ENCODE measurements around the gene HPS4.
A peak's percentile ranks its signal among the peaks of the same experiment; 100 is the strongest.

The HPS4 gene

DNA sequence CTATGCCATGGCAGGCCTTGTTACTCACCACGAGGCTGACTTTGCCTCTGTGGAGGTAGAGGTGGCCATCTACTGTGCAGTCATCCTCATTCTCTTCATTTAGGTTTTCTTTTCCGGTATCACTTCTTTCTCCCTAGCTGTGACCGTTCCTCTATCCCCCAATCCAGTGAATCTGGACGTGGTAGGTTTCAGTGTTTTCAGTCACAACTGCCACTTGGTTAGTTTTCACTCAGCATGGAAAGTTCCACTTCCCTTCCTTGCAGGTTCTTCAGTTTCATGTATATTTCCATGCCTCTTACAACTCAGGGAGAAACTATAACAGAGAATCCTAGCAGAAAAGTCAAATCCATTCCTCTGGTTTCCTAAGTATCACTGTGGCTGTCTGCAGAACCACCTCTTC, 1.9 kb downstream of the HPS4 start:
- in situ Hi-C loops (cut with MboI; ENCODE audit: low pct_unique_long_range_greater_than_20kb, low sequenced_read_pairs, unreplicated experiment): no loop called here
- peak; percentile 24 for DNase-seq (ENCODE audit: low spot score)
- TF ChIP-seq, protein P1, sequence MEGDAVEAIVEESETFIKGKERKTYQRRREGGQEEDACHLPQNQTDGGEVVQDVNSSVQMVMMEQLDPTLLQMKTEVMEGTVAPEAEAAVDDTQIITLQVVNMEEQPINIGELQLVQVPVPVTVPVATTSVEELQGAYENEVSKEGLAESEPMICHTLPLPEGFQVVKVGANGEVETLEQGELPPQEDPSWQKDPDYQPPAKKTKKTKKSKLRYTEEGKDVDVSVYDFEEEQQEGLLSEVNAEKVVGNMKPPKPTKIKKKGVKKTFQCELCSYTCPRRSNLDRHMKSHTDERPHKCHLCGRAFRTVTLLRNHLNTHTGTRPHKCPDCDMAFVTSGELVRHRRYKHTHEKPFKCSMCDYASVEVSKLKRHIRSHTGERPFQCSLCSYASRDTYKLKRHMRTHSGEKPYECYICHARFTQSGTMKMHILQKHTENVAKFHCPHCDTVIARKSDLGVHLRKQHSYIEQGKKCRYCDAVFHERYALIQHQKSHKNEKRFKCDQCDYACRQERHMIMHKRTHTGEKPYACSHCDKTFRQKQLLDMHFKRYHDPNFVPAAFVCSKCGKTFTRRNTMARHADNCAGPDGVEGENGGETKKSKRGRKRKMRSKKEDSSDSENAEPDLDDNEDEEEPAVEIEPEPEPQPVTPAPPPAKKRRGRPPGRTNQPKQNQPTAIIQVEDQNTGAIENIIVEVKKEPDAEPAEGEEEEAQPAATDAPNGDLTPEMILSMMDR (IDR thresholded peaks at IDR 0.05; ENCODE audit: extremely low read depth, insufficient read depth, missing control alignments): no peak

DNA sequence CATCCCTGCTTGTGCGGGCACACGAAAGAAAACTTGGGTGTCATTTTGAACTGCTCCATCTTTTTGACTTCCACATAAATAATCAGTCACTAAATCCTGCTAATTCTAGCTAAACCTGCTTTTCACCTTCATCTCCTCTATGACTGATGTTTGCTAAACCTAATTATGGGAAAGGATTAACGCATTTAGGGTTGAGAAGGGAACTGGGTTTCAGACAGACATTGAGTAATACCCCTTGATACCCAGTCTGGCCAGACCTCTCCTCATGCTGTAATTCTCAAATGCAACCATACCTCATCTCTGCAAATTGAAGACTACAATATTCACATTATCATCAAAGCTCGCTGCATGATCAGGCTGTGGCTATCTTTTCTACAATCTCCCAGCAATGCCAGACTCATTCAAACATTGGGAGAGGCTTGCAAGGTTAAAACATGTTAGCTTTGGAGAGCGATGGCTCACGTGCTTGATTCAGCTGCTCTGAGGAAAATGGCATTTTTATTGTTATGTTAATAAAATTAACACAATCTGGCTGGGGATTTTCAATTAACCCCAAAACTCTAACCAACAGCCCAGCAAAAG, 2.4 kb downstream of the HPS4 start:
- DNase-seq (ENCODE audit: low spot score): no peak
- TF ChIP-seq, protein P1 (IDR thresholded peaks at IDR 0.05; ENCODE audit: extremely low read depth, insufficient read depth, missing control alignments): no peak
- in situ Hi-C loops (cut with MboI; ENCODE audit: low pct_unique_long_range_greater_than_20kb, low sequenced_read_pairs, unreplicated experiment): no loop called here

DNA sequence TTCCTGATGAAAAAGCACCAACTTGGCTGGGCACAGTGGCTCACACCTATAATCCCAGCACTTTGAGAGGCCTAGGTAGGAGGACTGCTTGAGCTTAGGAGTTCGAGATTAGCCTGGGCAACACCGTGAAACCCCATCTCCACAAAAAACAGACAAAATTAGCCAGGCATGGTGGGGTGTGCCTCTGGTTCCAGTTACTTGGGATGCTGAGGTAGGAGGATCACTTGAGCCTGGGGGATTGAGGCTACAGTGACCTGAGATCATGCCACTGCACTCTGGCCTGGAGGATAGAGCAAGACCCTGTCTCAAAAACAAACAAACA, 3.0 kb downstream of the HPS4 start:
- in situ Hi-C loops (cut with MboI; ENCODE audit: low pct_unique_long_range_greater_than_20kb, low sequenced_read_pairs, unreplicated experiment): no loop called here
- TF ChIP-seq, protein P1 (IDR thresholded peaks at IDR 0.05; ENCODE audit: extremely low read depth, insufficient read depth, missing control alignments): no peak
- no peak for DNase-seq (ENCODE audit: low spot score)

DNA sequence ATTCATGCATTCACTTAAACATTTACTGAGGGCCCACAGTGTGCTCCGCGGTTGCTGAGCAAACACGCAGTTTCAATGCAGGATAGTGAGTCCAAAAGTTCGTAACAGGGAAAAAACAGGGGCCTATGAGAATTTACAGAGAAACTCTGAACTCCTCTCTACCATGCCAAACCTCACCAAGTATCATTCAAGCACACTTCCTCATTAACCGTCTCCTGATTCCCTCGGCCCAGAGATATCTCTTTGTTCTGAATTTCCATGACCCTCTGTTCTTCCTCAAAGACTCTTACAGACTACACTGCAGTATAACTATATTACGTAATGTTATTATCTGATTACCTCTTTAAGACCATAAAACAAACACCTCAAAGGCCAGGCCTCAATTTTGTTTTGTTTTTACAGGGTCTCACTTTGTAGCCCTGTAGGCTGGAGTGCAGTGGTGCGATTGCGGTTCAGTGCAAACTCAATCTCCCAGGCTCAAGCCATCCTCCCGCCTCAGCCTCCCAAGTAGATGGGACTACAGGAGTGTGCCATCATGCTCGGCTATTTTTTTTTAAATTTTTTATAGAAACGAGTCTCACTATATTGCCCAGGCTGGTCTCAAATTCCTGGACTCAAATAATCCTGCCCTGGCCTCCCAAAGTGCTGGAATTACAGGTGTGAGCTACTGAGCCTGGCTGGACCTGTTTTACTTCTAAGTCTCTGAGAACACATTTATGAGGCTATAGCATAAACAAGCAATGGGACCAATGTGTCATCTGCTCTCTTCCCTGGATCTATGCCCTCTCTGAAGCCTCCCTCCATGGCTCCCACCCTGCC, 3.6 kb downstream of the HPS4 start:
- in situ Hi-C loops (cut with MboI; ENCODE audit: low pct_unique_long_range_greater_than_20kb, low sequenced_read_pairs, unreplicated experiment): no loop called here
- TF ChIP-seq, protein P1 (IDR thresholded peaks at IDR 0.05; ENCODE audit: extremely low read depth, insufficient read depth, missing control alignments): no peak
- no peak for DNase-seq (ENCODE audit: low spot score)

DNA sequence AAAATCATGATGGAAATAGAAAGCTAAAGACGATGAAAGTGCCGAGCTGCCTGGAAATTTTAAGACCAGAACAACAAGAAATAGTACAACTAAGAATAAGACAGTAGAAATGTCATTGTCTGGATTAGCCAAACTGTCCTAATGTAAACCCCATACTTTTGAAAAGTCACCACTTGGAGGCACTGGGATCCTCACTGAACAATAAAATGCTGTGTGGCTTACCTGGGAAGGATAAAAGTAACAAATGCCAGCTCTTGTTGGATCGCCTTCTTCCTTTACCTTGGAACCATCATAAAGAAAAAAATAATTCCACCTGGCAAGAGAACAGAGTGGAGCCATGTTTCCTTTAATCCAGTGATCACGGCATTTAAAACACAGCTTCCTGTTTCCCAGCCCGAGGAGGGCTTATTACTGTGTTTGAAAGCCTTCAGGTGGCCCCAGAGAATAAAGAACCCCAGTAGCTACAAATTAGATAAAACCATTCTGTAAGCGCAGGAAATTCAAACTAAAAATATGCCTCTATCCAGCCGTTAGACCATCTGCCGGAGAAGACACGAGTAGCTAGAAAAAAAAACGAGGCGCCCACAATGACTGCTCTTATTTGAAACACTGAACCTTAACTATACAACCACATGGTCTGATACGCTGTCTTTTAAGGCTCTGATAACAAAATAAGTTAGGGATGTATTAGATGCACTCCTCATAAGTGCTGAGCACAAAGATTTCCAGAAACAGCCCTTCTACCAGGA, 4.4 kb downstream of the HPS4 start:
- DNase-seq (ENCODE audit: low spot score): no peak
- in situ Hi-C loops (cut with MboI; ENCODE audit: low pct_unique_long_range_greater_than_20kb, low sequenced_read_pairs, unreplicated experiment): no loop called here
- TF ChIP-seq, protein P1 (IDR thresholded peaks at IDR 0.05; ENCODE audit: extremely low read depth, insufficient read depth, missing control alignments): no peak

DNA sequence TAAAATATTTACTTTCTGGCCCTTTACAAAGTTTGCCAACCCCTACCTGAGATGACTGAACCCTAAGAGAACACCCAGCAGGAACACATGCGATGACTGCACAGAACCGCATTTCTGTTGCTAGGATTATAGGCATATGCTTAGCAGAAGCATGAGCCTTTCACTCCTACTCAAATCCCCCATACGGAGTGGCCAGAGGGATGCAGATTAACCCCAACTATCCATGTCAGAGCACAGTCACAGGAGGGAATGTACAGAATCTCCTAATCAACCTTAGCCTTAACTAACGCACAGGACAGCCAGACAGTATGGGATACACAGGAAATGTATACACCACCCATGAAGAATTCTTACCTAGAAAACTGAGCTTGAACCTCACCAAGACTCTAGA, 6.2 kb downstream of the HPS4 start:
- no peak for DNase-seq (ENCODE audit: low spot score)
- TF ChIP-seq, protein P1 (IDR thresholded peaks at IDR 0.05; ENCODE audit: extremely low read depth, insufficient read depth, missing control alignments): no peak
- in situ Hi-C loops (cut with MboI; ENCODE audit: low pct_unique_long_range_greater_than_20kb, low sequenced_read_pairs, unreplicated experiment): no loop called here

Data from GM13977 (cell line).